ENCODE measurements around the gene RBM47. TPM values are rescaled to one million over a fixed set of nuclear protein-coding genes. Genes with fewer than 3 reads are reported as not detected.
"Not testable (repeated sequence)": the region's sequence is repeated elsewhere in the genome, so short reads cannot be mapped to it uniquely, and the experiment has no call there.

RBM47 gene
- total RNA-seq, 1 donor: 6.2 TPM

GRCh38 chr4:40461062-40461461 is 168.6 kb downstream of the RBM47 start:
- DNase-seq (ENCODE audit: low read depth in 2 of 3, low spot score in 2 of 3): no peak

GRCh38 chr4:40458683-40459082 is 171.0 kb downstream of the RBM47 start:
- DNase-seq (ENCODE audit: low read depth in 2 of 3, low spot score in 2 of 3): no peak

- DNase-seq (ENCODE audit: low read depth in 2 of 3, low spot score in 2 of 3): no peak
These were observed 171.6 kb downstream of the RBM47 start for GRCh38 chr4:40458109-40458508.

GRCh38 chr4:40455340-40455902 is 174.2 kb downstream of the RBM47 start:
- DNase-seq (ENCODE audit: low read depth in 2 of 3, low spot score in 2 of 3): no peak

- DNase-seq (ENCODE audit: low read depth in 2 of 3, low spot score in 2 of 3): no peak
These were observed 174.8 kb downstream of the RBM47 start for GRCh38 chr4:40454816-40455215.

- DNase-seq (ENCODE audit: low read depth in 2 of 3, low spot score in 2 of 3): no peak
These were observed 175.8 kb downstream of the RBM47 start for GRCh38 chr4:40453912-40454311.

- no peak for DNase-seq (ENCODE audit: low read depth in 2 of 3, low spot score in 2 of 3)
These were observed 180.8 kb downstream of the RBM47 start for GRCh38 chr4:40448875-40449274.

- DNase-seq (ENCODE audit: low read depth in 2 of 3, low spot score in 2 of 3): no peak
These were observed 182.8 kb downstream of the RBM47 start for GRCh38 chr4:40446839-40447238.

- not testable (repeated sequence) for DNase-seq (ENCODE audit: low read depth in 2 of 3, low spot score in 2 of 3)
These were observed 183.4 kb downstream of the RBM47 start for GRCh38 chr4:40446261-40446750.

GRCh38 chr4:40445671-40446070 is 184.0 kb downstream of the RBM47 start:
- DNase-seq (ENCODE audit: low read depth in 2 of 3, low spot score in 2 of 3): no peak

- no peak for DNase-seq (ENCODE audit: low read depth in 2 of 3, low spot score in 2 of 3)
These were observed 188.2 kb downstream of the RBM47 start for GRCh38 chr4:40441430-40441829.

GRCh38 chr4:40439519-40439918 is 190.1 kb downstream of the RBM47 start:
- DNase-seq (ENCODE audit: low read depth in 2 of 3, low spot score in 2 of 3): no peak

GRCh38 chr4:40438384-40439026 is 191.2 kb downstream of the RBM47 start:
- DNase-seq (ENCODE audit: low read depth in 2 of 3, low spot score in 2 of 3): no peak

- DNase-seq (ENCODE audit: low read depth in 2 of 3, low spot score in 2 of 3): no peak
These were observed 191.8 kb downstream of the RBM47 start for GRCh38 chr4:40437741-40438383.

GRCh38 chr4:40435306-40435705 is 194.4 kb downstream of the RBM47 start:
- not testable (repeated sequence) for DNase-seq (ENCODE audit: low read depth in 2 of 3, low spot score in 2 of 3)

- DNase-seq (ENCODE audit: low read depth in 2 of 3, low spot score in 2 of 3): no peak
These were observed 195.5 kb downstream of the RBM47 start for GRCh38 chr4:40434126-40434687.

GRCh38 chr4:40432504-40432903 is 197.2 kb downstream of the RBM47 start:
- no peak for DNase-seq (ENCODE audit: low read depth in 2 of 3, low spot score in 2 of 3)

- DNase-seq (ENCODE audit: low read depth in 2 of 3, low spot score in 2 of 3): not testable (repeated sequence)
These were observed 201.8 kb downstream of the RBM47 start for GRCh38 chr4:40427871-40428270.

GRCh38 chr4:40427128-40427527 is 202.5 kb downstream of the RBM47 start:
- peak in 1 of 3 donors; percentile 12 for DNase-seq (ENCODE audit: low read depth in 2 of 3, low spot score in 2 of 3)

GRCh38 chr4:40425799-40426574 is 203.7 kb downstream of the RBM47 start:
- DNase-seq (ENCODE audit: low read depth in 2 of 3, low spot score in 2 of 3): no peak

GRCh38 chr4:40423735-40424134 is 205.9 kb downstream of the RBM47 start:
- DNase-seq (ENCODE audit: low read depth in 2 of 3, low spot score in 2 of 3): no peak

All from hematopoietic multipotent progenitor cell (in vitro differentiated cells).